ENCODE measurements around the gene HIF1A.
A peak's percentile ranks its signal among the peaks of the same experiment; 100 is the strongest.
"Not testable (repeated sequence)": the region's sequence is repeated elsewhere in the genome, so short reads cannot be mapped to it uniquely, and the experiment has no call there.

Gene HIF1A

GRCh38 chr14:61749264-61749663, 54.0 kb downstream of the HIF1A start:
- DNase-seq (ENCODE audit: low read depth) = no peak

- no peak for DNase-seq (ENCODE audit: low read depth)
Measured at GRCh38 chr14:61749867-61750266, 54.6 kb downstream of the HIF1A start.

- DNase-seq (ENCODE audit: low read depth) = peak; percentile 60
Measured at GRCh38 chr14:61750708-61751474, 55.6 kb downstream of the HIF1A start.

DNA sequence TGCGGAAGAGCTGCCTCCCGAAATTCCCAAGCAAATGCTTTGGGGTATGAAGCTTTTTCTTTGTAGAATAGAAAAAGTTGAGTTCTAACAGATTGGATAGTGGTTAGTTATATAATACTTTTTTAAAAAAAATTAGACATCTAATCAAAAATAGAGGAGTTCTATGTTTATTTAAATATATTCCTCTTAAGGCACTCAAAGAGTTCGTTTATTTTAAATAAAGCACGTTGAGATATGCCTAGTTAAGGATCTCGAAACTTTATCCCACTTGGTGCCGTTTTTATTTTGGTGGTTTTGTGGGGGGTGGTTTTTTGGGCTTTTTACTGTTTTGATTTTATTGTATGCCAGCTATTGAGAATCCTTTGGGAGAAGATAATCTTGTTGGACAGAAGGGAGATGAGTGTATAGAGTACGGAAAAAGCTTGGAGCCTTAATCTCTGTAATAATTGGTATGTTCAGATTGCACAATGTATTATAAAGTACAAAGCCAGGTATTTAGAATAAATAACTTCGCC, 56.2 kb downstream of the HIF1A start:
- no peak for DNase-seq (ENCODE audit: low read depth)

DNA sequence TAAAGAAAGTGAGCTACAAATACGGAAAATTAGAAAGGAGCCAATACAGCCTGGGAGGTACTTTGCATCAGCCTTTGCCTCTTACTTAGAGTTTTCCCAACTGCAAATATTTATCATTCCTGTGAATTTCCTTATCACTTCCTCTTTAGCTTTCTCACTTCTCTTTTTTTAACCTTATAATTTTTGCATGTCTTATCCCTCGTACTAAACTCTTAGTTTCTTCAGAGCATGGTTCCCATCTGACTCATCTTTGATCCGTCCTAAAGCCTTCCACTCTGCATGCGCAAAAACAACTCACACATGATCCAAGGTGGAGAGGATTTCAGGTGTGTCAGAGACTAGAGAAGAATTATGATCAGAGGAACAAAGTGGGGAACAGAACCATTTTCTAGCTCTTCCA, 57.3 kb downstream of the HIF1A start:
- no peak for DNase-seq (ENCODE audit: low read depth)

DNA sequence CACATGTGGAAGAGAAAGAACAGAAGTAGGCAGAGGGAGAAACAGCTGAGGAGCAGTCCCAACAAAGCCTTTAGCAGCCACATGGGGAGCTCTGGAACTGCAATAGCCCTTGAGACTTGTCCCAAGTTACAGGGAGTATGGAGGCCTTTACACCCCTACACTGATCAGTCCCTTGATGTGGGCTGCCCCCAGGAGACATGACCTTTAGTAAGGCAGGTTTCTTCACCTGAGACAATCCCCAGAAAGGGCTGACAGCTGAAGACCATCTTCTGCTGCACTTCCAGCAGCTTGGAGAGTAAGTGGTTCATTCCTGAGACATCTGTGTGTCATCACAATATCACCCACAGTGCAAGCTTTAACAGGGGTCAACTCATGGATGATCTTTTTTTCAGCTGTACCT, 58.3 kb downstream of the HIF1A start:
- DNase-seq (ENCODE audit: low read depth) = no peak

GRCh38 chr14:61754627-61755381, 59.5 kb downstream of the HIF1A start:
- DNase-seq (ENCODE audit: low read depth) = no peak

GRCh38 chr14:61755382-61755742, 60.0 kb downstream of the HIF1A start:
- not testable (repeated sequence) for DNase-seq (ENCODE audit: low read depth)

DNA sequence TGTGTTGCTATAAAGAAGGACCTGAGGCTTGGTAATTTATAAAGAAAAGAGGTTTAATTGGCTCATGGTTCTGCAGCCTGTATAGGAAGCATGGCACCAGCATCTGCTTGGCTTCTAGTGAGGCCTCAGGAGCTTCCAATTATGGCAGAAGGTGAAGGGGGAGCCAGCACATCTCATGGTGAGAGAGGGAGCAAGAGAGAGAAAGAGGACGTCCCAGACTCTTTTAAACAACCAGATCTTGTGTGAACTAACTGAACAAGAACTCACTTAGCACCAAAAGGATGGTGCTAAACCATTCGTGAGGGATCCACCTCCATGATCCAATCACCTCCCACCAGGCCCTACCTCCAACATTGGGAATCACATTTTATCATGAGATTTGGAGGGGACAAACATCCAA, 60.8 kb downstream of the HIF1A start:
- no peak for DNase-seq (ENCODE audit: low read depth)

DNA sequence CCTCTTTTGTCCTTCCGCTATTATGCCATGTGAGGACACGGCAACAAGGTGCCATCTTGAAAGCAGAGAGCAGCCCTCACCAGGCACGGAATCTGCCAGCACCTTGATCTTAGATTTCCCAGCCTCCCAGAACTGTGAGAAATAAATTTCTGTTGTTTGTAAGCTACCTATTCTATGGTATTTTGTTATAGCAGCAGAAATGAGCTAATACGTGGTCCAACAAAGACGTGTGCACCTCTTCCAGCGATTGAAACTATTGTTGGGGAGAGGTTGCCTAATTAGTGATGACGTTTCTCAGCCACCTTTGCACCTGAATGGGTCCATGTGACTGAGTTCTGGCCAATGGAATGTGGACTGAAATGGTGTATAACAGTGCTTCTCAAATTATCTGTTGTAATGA, 64.6 kb downstream of the HIF1A start:
- no peak for DNase-seq (ENCODE audit: low read depth)

- no peak for DNase-seq (ENCODE audit: low read depth)
Measured at GRCh38 chr14:61761557-61761956, 66.2 kb downstream of the HIF1A start.

DNA sequence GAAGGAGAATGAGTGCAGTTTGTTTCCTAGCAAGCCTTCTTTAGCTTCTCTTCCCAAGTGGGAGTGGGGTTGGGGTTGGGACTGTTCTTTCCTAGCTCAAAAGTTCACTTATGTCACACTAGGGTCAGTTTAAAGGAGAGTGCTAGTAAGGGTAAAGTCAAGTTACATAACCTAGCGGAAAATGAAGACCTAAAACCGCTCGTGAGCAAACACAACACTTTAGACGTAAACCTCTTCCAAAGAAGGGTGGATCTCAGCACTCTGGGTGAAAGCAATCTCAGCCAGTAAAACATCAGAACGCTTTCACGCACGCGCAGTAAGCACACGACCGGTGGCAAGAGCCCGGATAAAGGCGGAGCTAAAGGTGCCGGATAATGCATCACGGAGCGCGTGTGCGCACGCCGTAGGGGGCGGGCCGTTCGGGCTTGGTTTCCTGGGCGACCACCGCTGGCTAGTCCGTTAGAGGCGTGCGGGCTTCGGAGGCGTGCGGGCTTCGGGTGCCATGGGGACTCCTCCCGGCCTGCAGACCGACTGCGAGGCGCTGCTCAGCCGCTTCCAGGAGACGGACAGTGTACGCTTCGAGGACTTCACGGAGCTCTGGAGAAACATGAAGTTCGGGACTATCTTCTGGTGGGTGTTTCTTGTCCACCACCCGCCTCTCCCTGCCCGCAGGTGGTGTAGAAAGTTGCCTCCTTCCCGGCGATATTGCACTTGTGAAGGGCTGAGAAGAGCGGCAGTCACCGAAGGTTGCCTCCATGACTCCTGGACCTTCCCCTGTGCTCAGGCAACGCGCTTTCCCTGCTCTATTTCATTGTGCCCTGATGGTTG, 66.9 kb downstream of the HIF1A start, which contains the start of gene SNAPC1:
TSS of gene SNAPC1 (plus strand) at position 462 of the 828 bp plus-strand sequence. CDS start at position 503, 41 bp downstream.
- peak; percentile 97 for DNase-seq (ENCODE audit: low read depth)

- no peak for DNase-seq (ENCODE audit: low read depth)
Measured at GRCh38 chr14:61764342-61765122, 69.2 kb downstream of the HIF1A start.

DNA sequence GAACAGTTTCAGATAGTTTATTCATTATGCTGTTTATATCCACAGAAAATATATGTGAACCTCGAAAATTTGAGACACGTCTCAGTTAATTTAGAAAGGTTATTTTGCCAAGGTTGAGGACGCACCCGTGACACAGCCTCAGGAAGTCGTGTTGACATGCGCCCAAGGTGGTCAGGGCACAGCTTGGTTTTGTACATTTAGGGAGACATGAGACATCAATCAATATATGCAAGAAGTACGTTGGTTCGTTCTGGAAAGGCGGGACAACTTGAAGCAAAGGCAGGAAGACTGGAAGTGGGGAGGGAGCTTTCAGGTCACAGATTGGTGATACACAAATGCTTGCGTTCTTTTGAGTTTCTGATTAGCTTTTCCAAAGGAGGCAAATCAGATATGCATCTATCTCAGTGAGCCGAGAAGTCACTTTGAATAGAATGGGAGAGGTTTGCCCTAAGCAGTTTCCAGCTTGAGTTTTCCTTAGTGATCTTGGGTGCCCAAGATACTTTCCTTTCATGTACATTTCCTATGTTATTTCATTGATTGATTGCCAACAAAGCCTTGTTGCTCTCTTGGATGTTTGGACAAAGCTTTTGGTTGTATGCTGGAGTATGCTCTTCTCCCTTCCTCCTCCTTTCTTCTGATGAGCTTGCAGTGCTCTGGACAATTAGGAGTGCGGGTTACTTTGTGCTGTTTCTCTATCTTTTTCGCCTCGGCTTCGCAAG, 70.1 kb downstream of the HIF1A start:
- no peak for DNase-seq (ENCODE audit: low read depth)

GRCh38 chr14:61766151-61766550, 70.8 kb downstream of the HIF1A start:
- DNase-seq (ENCODE audit: low read depth) = no peak

- DNase-seq (ENCODE audit: low read depth) = no peak
Measured at GRCh38 chr14:61768240-61768639, 72.9 kb downstream of the HIF1A start.

DNA sequence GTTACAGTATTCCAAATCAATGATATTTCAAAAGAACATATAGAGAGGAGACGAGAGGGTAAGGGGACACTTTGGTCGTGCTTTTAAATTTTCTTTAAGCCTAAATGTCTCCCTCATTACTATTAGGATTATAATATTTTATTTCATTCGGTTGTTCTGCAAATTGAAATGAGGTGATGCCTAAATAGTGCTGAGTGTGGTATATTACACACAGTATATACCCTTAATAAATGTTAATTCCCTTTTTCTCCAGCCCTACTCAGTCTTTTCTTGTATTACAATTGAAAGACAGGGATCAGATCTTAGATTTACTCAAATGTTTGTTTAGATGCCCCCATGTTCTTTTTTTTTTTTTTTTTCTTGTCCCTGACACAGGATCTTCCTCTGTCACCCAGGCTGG, 74.6 kb downstream of the HIF1A start:
- DNase-seq (ENCODE audit: low read depth) = no peak

GRCh38 chr14:61774861-61775260, 79.5 kb downstream of the HIF1A start:
- no peak for DNase-seq (ENCODE audit: low read depth)

DNA sequence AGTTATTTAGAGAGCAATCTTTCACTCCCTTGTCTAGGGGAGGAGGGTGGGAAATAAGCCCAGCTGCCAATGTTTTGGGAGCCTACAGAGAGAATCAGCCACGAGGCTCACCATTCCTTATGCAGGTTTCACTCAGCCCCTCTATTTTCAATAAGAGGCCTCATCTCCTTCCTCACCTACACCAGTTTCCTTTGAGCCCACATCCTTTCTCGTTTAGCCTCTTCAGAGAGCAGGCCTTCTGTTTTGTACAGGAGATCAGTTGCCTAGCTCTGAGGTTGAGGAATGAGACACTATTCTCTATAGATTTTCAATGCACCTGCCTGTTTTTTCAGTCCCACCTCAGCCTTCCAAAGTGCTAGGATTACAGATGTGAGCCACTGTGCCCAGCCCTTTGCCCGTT, 84.8 kb downstream of the HIF1A start:
- DNase-seq (ENCODE audit: low read depth) = no peak

GRCh38 chr14:61797309-61797708, 102.0 kb downstream of the HIF1A start:
- DNase-seq (ENCODE audit: low read depth) = no peak
